Erythroblast (primary cell): ENCODE results near the gene CEP170B.

ENCODE experiments used
- GATA1 ChIP-seq: IDR thresholded peaks from 2 replicates; pipeline ENCODE4 v1.6.1; 2011; ENCODE audit warnings: low read depth, mild to moderate bottlenecking, control low read depth, low read length, moderate library complexity
- POLR2A ChIP-seq: IDR thresholded peaks from 2 replicates; pipeline ENCODE4 v1.6.1; 2011; ENCODE audit warnings: mild to moderate bottlenecking, low read length

DNA sequence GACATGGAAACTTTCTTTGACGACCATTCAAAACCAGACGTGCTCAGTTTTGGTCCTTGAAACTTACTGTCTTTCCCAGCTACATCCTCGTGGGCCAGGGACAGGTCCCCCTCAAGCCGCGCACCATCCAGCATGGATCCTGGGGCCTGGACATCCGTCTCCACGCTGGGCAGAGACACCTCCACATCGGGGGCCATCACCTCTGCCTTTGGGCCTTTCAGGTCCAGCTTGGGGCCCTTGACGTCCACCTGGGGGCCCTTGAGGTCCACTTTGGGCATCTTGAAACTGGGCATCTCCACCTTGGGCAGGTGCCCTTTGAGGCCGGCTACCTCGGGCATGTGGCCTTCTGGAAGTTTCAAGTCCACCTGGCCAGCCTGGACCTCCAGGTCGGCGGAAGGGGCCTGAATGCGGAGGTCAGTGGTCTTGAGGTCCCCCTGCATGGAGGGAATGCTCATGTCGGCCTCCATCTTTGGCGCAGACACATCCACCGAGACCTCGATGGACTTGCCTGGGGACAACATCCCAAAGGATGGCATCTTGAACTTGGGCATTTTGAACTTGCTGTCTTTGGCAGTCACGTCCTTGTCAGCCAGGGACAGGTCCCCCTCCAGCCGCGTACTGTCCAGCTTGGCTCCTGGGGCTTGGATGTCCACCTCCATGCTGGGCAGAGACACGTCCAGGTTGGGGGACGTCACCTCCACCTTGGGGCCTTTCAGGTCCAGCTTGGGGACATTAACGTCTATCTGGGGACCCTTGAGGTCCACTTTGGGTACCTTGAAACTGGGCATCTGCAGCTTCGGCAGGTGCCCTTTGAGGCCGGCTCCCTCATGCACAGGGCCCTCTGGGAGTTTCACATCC, 76.7 kb downstream of the CEP170B start:
- TF ChIP-seq POLR2A (no peak), GATA1 (no peak)
